ES-I3 (cell line): ENCODE data around the gene MUC4.
"Not testable (repeated sequence)": the region's sequence is repeated elsewhere in the genome, so short reads cannot be mapped to it uniquely, and the experiment has no call there.

Experiments
- H3K36me3 ChIP-seq: 2 replicates; pipeline ENCODE4 v1.6.1; 2013; ENCODE audit warnings: mild to moderate bottlenecking, low read length, control low read depth, moderate library complexity; ENCODE audit not compliant: insufficient read depth
- H3K4me1 ChIP-seq: 2 replicates; pipeline ENCODE4 v1.6.1; 2013; ENCODE audit warnings: mild to moderate bottlenecking, control low read depth, low read length; ENCODE audit not compliant: insufficient read depth
- H3K9ac ChIP-seq: 2 replicates; pipeline ENCODE4 v1.6.1; 2013; ENCODE audit warnings: low read depth, mild to moderate bottlenecking, low read length, moderate library complexity
- H3K9me3 ChIP-seq: 2 replicates; pipeline ENCODE4 v1.6.1; 2013; ENCODE audit warnings: mild to moderate bottlenecking, low read length, moderate library complexity; ENCODE audit not compliant: control insufficient read depth, insufficient read depth

Gene MUC4

GRCh38 chr3:195845483-195845882, 33.8 kb upstream of the MUC4 start:
- Histone ChIP-seq H3K36me3 (no peaks in the 10 kb centered on the region), H3K9ac (no peak overlapping the region)

DNA sequence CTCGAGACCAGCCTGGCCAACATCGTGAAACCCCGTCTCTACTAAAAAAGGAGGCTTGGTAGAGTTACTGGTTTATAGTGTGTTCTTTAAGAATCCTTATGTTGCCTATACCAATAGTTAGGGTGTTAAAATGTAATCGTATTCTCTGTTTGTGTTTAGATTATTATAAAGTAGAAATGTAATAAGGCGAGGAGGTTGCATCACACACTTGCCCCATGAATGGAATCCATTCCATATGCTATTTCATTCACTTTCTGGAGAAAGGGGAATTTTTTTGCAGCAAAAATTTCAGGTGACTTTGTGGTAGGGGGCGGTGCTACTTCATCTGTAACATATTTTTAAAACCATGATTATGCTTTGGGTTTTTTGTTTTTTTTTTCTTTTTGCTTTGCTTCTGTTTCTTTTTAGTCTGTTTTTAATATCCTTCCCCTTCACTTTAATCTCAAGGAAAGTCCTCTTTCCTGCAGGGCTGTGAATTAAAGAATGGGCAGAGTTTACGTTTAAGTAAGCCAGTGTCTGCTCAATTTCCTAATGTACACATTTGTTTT, 33.0 kb upstream of the MUC4 start:
- H3K9ac ChIP-seq: no peak overlapping the region
- H3K9me3 ChIP-seq: no peaks in the 10 kb centered on the region
- H3K4me1 ChIP-seq: peaks cover 2% of the 10 kb centered on the region
- no peaks in the 10 kb centered on the region for H3K36me3 ChIP-seq

More at GRCh38 chr3:195845483-195845882, 33.8 kb upstream of the MUC4 start:
- Histone ChIP-seq H3K4me1 (no peaks in the 10 kb centered on the region; the same call in 1 of the 2 replicates), H3K9me3 (no peaks in the 10 kb centered on the region)

DNA sequence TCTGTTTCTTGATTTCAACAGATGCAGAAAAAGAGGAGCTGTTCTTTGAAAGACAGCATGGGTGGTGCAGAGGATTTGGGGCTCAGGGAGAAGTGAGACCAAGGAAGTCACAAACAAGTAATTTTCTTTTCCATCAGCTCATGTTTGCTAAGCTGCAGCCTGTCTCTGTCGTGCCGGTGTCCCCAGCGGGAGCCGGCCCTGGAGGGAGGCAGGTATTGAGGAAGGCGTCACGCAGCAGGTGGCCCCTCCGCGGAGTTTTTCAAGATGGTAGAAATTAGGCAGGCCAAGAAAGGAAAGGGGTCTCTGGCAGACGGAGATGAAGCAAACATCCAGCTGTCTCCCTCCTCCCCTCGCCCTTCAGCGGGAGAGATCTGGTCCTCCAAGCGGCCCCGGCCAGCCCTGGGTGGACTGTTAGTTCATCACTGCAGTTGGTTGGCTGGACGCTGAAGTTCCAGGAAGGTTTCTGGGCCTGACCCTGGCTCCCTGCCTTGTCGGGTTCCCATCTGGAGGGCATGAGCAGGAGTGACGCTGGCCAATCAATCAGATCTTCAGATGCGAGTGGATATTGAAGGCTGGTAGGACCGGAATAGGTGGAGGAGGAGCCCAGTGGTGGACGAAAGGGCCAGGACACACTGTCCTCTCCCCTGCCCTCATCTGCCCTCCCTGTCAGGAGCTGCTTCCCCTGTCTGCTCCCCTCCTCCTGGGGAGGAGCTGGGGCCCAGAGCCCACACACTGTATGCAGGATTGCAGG, 27.7 kb upstream of the MUC4 start:
- Histone ChIP-seq H3K9me3 (no peaks in the 10 kb centered on the region), H3K9ac (no peak overlapping the region), H3K36me3 (no peaks in the 10 kb centered on the region), H3K4me1 (peaks cover 9% of the 10 kb centered on the region)

DNA sequence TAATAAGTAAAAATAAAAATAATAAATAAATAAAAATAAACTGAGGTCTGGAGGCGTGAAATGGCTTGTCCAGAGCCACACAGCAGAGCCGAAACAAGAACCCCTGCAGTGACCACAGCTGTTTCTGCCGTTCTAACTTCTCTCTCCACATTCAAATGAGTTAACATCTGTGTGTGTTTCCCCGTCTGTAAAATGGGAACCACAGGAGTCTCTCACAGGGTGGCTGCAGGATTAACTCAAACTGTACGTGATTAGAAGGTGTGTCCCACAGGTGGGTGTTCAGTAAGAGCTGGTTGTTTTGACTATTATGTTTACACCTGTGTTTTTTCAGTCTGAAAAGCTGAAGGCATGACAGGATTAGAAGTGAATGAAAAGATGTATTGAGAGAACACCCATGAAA, 27.0 kb upstream of the MUC4 start:
- Histone ChIP-seq H3K9me3 (no peaks in the 10 kb centered on the region), H3K4me1 (peaks cover 9% of the 10 kb centered on the region), H3K36me3 (no peaks in the 10 kb centered on the region), H3K9ac (no peak overlapping the region)

DNA sequence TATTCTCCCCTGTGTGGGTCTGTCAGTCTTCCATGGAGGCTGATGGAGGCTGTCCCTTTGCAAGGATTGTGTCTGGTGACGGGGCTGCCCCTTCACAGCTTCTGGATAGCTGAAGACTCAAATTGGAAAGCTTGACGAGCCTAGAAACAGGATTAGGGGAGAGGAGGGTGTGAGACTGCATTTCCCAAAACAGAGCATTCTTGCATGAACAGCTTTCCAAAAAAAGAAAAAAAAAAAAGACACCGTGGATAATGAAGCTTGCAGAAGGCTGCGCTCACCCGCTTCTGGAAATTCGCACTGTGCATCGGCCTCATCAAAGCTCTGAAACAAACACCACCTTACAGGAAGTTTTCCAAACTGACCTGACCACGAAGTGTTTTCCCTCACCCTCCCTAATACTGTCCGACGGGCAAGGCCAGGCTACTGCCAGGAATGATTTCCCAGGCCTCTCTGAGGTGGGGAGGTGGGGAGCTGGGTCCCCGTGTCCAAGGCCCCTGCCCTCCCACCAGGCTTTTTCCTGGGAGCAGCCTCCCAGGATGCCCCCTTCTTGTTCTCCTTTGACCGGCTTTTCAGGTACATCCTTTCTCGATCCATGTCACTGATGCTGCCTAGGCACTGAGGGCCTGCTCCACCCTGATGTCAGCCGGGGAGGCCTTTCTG, 24.9 kb upstream of the MUC4 start:
- Histone ChIP-seq H3K9me3 (no peaks in the 10 kb centered on the region), H3K9ac (no peak overlapping the region), H3K4me1 (peaks cover 9% of the 10 kb centered on the region), H3K36me3 (no peaks in the 10 kb centered on the region)

- H3K9me3 ChIP-seq: no peaks in the 10 kb centered on the region
- peaks cover 9% of the 10 kb centered on the region for H3K4me1 ChIP-seq
- no peaks in the 10 kb centered on the region for H3K36me3 ChIP-seq
- H3K9ac ChIP-seq: no peak overlapping the region
Observed at GRCh38 chr3:195835791-195836190, 24.1 kb upstream of the MUC4 start.

DNA sequence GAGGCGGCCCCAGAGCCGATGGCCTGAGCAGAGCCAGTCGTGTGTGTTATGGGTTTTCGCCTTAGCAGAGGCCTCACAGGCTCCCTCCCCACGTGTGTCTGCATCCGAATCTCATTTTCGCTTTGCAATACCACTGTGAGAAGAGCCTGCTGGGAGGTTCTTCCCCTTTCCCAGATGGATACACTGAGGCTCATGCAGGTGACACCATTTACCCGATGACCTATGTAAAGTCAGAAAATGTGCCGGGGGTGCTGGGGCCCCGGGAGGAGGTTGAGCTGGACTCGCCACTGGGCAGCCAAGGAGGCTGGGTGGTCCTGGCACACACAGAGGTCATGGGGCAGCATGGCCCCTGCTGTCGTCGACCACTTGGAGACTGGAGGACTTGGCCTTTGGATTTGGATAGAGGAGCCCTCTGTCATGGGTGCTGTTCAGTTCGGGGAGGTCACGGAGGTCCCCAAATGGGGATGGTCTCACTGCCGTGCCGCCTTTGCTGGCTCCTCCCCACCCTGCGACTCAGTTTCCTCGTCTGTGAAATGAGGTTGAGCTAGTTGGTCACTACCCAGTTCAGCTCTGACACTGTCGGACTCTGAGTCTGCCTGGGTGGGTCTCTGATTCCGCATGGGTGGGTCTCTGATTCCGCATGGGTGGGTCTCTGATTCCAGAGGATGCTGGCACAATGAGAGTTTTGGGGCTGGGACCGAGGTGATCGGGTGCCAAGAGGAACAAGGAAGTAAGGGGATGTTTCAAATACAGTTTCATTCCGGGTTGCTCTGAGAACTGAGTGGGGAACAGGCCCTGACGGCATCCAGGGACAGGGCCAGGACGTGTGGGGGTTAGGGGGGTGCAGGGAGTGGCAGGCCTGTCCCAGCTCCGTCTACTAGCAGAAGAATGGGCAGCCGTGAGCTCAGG, 23.2 kb upstream of the MUC4 start:
- Histone ChIP-seq H3K4me1 (peaks cover 9% of the 10 kb centered on the region), H3K9ac (no peak overlapping the region), H3K36me3 (no peaks in the 10 kb centered on the region), H3K9me3 (no peaks in the 10 kb centered on the region)

- Histone ChIP-seq H3K36me3 (no peaks in the 10 kb centered on the region), H3K9me3 (no peaks in the 10 kb centered on the region), H3K4me1 (no peaks in the 10 kb centered on the region), H3K9ac (no peak overlapping the region)
Observed at GRCh38 chr3:195829897-195830254, 18.1 kb upstream of the MUC4 start.

GRCh38 chr3:195828762-195829161, 17.0 kb upstream of the MUC4 start:
- H3K9me3 ChIP-seq: no peaks in the 10 kb centered on the region
- no peak overlapping the region for H3K9ac ChIP-seq
- no peaks in the 10 kb centered on the region for H3K36me3 ChIP-seq
- no peaks in the 10 kb centered on the region for H3K4me1 ChIP-seq

GRCh38 chr3:195825857-195826804, 14.4 kb upstream of the MUC4 start:
- H3K9me3 ChIP-seq: no peaks in the 10 kb centered on the region
- no peak overlapping the region for H3K9ac ChIP-seq
- H3K36me3 ChIP-seq: no peaks in the 10 kb centered on the region
- no peaks in the 10 kb centered on the region for H3K4me1 ChIP-seq

GRCh38 chr3:195825191-195825588, 13.5 kb upstream of the MUC4 start:
- Histone ChIP-seq H3K36me3 (no peaks in the 10 kb centered on the region), H3K9me3 (no peaks in the 10 kb centered on the region), H3K4me1 (no peaks in the 10 kb centered on the region), H3K9ac (no peak overlapping the region)

- H3K36me3 ChIP-seq, H3K4me1 ChIP-seq, H3K9ac ChIP-seq, H3K9me3 ChIP-seq: not testable (repeated sequence)
Observed at GRCh38 chr3:195824425-195825190, 12.9 kb upstream of the MUC4 start.

DNA sequence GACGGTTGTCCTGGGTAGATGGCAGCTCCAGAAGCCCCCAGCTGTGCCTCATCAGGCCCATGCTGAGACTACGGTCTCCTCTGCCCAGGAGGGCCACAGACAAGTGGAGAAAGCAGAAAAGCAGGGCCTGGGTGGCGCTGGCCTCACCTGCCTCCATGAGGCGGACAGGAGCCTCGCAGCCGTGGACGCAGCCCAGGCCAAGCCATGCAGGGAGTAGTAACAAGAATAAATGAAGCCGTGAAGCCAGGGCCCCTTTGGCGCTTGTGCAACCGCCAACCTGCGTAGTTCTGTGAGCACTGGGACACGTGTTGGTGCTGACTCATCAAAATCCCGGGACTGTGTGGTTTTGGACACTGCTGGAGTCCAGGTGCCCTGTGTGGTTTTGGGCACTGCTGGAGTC, 12.3 kb upstream of the MUC4 start:
- no peak overlapping the region for H3K9ac ChIP-seq
- no peaks in the 10 kb centered on the region for H3K9me3 ChIP-seq
- H3K4me1 ChIP-seq: no peaks in the 10 kb centered on the region
- no peaks in the 10 kb centered on the region for H3K36me3 ChIP-seq
